ENCODE measurements around the gene BGLAP. TPM values are rescaled to one million over a fixed set of nuclear protein-coding genes. Genes with fewer than 3 reads are reported as not detected.

Gene BGLAP
- total and polyA plus RNA-seq, 2 donors (not counting 3 experiments of a cell fraction or from before 2014, with no cell fraction given), result 0.65 to 1.0 TPM

GRCh38 chr1:156262461-156263287 lies 20.7 kb downstream of the BGLAP start:
- dilution Hi-C loops (cut with MboI; ENCODE audit: extremely low pct_ligation_motif_present, low sequenced_read_pairs), result no loop called here
- DNase-seq (ENCODE audit: low read depth, low spot score), result no peak
- H3K4me1 ChIP-seq (ENCODE audit: control insufficient read depth, extremely low read depth, insufficient read depth, low read length), result no peaks in the 10 kb centered on the region
- intact Hi-C loops (cut with micrococcal nuclease), result no loop called here
- CTCF ChIA-PET, result interaction anchor here (0.7 kb wide), 1 partner anchor 36 kb away, joined by 3 read pairs; no protein-coding TSS in a partner anchor
- no TSS peak for BruUV-seq (replicated peaks)
- no peak overlapping the region for H3K9ac ChIP-seq (replicated peaks; ENCODE audit: extremely low read depth, insufficient read depth, low read length)
- no peak overlapping the region for H2AFZ ChIP-seq (ENCODE audit: low read depth, low read length)
- no peak overlapping the region for H3K27ac ChIP-seq (ENCODE audit: insufficient read depth, low read depth, low read length)
- TF ChIP-seq EZH2 (IDR thresholded peaks at IDR 0.05; ENCODE audit: borderline replicate concordance, low read depth, low read length, severe bottlenecking) (no peak), MYC (IDR thresholded peaks at IDR 0.05; ENCODE audit: low read depth, low read length) (no peak), FOS (IDR thresholded peaks at IDR 0.05; ENCODE audit: borderline replicate concordance, insufficient read depth, low read length) (no peak), MAX (IDR thresholded peaks at IDR 0.05; ENCODE audit: insufficient read depth, insufficient read length) (no peak), JUN (IDR thresholded peaks at IDR 0.05; ENCODE audit: borderline replicate concordance, insufficient read depth, insufficient read length, low read depth) (no peak), POLR2A (IDR thresholded peaks at IDR 0.05; ENCODE audit: low read depth, low read length) (no peak), CTCF (IDR thresholded peaks at IDR 0.05; ENCODE audit: extremely low read depth in 1 of 2, insufficient read depth in 1 of 2, low read depth in 1 of 2, low read length in 2 of 2) (no peak)
- peaks cover 22 to 82% of the 10 kb centered on the region in 2 experiments for H3K36me3 ChIP-seq (ENCODE audit: control insufficient read depth in 2 of 2, extremely low read depth in 1 of 2, insufficient read depth in 2 of 2, low read length in 2 of 2)
- no peaks in the 10 kb centered on the region for H3K79me2 ChIP-seq (ENCODE audit: control insufficient read depth, insufficient read depth, low read length)
- no peak for FAIRE-seq
- H3K9me1 ChIP-seq (replicated peaks; ENCODE audit: control insufficient read depth, extremely low read depth, insufficient read depth, low read length), result no peaks in the 10 kb centered on the region
- no peaks in the 10 kb centered on the region for H3K9me3 ChIP-seq (replicated peaks; ENCODE audit: control insufficient read depth, insufficient read depth, low read length)
- H3K27me3 ChIP-seq (ENCODE audit: control insufficient read depth in 2 of 2, insufficient read depth in 2 of 2, low read length in 2 of 2), result no peaks in the 10 kb centered on the region
- POLR2A ChIA-PET, result interaction anchor here (0.7 kb wide), 1 partner anchor 136 kb away, joined by 5 read pairs; no protein-coding TSS in a partner anchor
- no peak overlapping the region for H3K4me3 ChIP-seq (replicated peaks in 1 of 3; ENCODE audit: insufficient read depth in 1 of 3, low read depth in 1 of 3, low read length in 3 of 3)
- no peak overlapping the region for H3K4me2 ChIP-seq (ENCODE audit: insufficient read depth, low read length)
- H4K20me1 ChIP-seq (replicated peaks; ENCODE audit: control insufficient read depth, extremely low read depth, insufficient read depth, low read length), result no peaks in the 10 kb centered on the region
